A549 (cell line): ENCODE results near the gene SKI. TPM values are rescaled to one million over a fixed set of nuclear protein-coding genes. Genes with fewer than 3 reads are reported as not detected.
"Not testable (repeated sequence)": the region's sequence is repeated elsewhere in the genome, so short reads cannot be mapped to it uniquely, and the experiment has no call there.

Experiments
- ATAC-seq, 2 experiments: fragments of 200-7000 bp in 1 of 2; fragments of >200 bp in 1 of 2; cut with Nextera tagmentation in 1 of 2; cut with Tn5 transposase in 1 of 2; 3 replicates each; pipeline versions ENCODE4 v1.8.0 to v1.9.1; 2018 to 2020; ENCODE audit warnings: mild to moderate bottlenecking in 1 of 2, moderate library complexity in 1 of 2
- CTCF ChIA-PET: fragments of 300-600 bp; sonication (Branson Sonifier 250); formaldehyde crosslinking; extraction: SDS; loops from one replicate; lab custom pipeline; 2021; ENCODE audit warnings: antibody characterized with exemption, inconsistent platforms; lab: Yijun Ruan, JAX
- POLR2A ChIA-PET: fragments of 350-600 bp; formaldehyde crosslinking; extraction: SDS; loops from one replicate; lab custom pipeline; 2021; ENCODE audit warnings: antibody characterized with exemption, inconsistent platforms; lab: Yijun Ruan, JAX
- DNase-seq, 2 experiments: peaks; one replicate each; pipeline versions ENCODE4 v3.0.0 to v3.0.0-alpha.2; 2011 to 2016; ENCODE audit warnings: low read depth in 1 of 2, low spot score in 1 of 2
- FAIRE-seq: peaks from 2 replicates; lab custom pipeline; 2011; peaks lifted over from hg19 to GRCh38; lab: Jason Lieb, UNC
- H3K27ac ChIP-seq, 2 experiments: fragments of >200 bp; sonication (Bioruptor Twin); formaldehyde crosslinking; 3 replicates each; pipeline ENCODE4 v1.5.1; 2016 to 2017
- H3K4me1 ChIP-seq: fragments of >200 bp; sonication (Bioruptor Twin); formaldehyde crosslinking; 3 replicates; pipeline ENCODE4 v1.6.1; 2016
- H3K4me2 ChIP-seq: fragments of >200 bp; sonication (Bioruptor Twin); formaldehyde crosslinking; 3 replicates; pipeline ENCODE4 v1.6.1; 2016
- H3K4me3 ChIP-seq: fragments of >200 bp; sonication (Bioruptor Twin); formaldehyde crosslinking; 3 replicates; pipeline ENCODE4 v1.5.1; 2016
- H3K9me3 ChIP-seq: fragments of >200 bp; sonication (Bioruptor Twin); formaldehyde crosslinking; 3 replicates; pipeline ENCODE4 v1.6.1; 2016
- BCL3 ChIP-seq: fragments of >200 bp; sonication (Bioruptor Twin); formaldehyde crosslinking; IDR thresholded peaks from 3 replicates; pipeline ENCODE4 v1.6.1; 2016
- BHLHE40 ChIP-seq: IDR thresholded peaks from 2 replicates; pipeline ENCODE4 v1.6.1; 2012; ENCODE audit warnings: low read depth, low read length, inconsistent platforms
- CBX8 ChIP-seq: fragments of 200-600 bp; sonication (generic); IDR thresholded peaks from 2 replicates; pipeline ENCODE4 v1.6.1; 2016
- CEBPB ChIP-seq, 2 experiments: fragments of >200 bp in 1 of 2; sonication (Bioruptor Twin) in 1 of 2; formaldehyde crosslinking in 1 of 2; IDR thresholded peaks; 2 replicates each; pipeline ENCODE4 v1.6.1; 2012 to 2016
- CTCF ChIP-seq: fragments of >200 bp; sonication (Bioruptor Twin); formaldehyde crosslinking; IDR thresholded peaks from 3 replicates; pipeline ENCODE4 v1.5.1; 2016
- EHMT2 ChIP-seq: fragments of 200-600 bp; sonication (generic); IDR thresholded peaks from 2 replicates; pipeline ENCODE4 v1.6.1; 2016; ENCODE audit warnings: antibody characterized with exemption, low read depth, mild to moderate bottlenecking, moderate library complexity
- EP300 ChIP-seq, 2 experiments: fragments of >200 bp; sonication (Bioruptor Twin); formaldehyde crosslinking; IDR thresholded peaks; 2 replicates in 1 of 2; 3 replicates in 1 of 2; pipeline ENCODE4 v1.6.1; 2016 to 2017
- JUN ChIP-seq, 2 experiments: fragments of >200 bp; sonication (Bioruptor Twin); formaldehyde crosslinking; IDR thresholded peaks; 2 replicates in 1 of 2; 3 replicates in 1 of 2; pipeline ENCODE4 v1.6.1; 2016 to 2017
- KDM1A ChIP-seq: fragments of 200-600 bp; sonication (generic); IDR thresholded peaks from 2 replicates; pipeline ENCODE4 v1.6.1; 2016; ENCODE audit warnings: low read depth, mild to moderate bottlenecking
- KDM5A ChIP-seq: fragments of 200-600 bp; sonication (generic); IDR thresholded peaks from 2 replicates; pipeline ENCODE4 v1.6.1; 2016; ENCODE audit warnings: antibody characterized with exemption, mild to moderate bottlenecking
- MAFK ChIP-seq: fragments of 450-650 bp; IDR thresholded peaks from 2 replicates; pipeline ENCODE4 v1.6.1; 2014; ENCODE audit not compliant: partially characterized antibody
- MAZ ChIP-seq: fragments of 150-350 bp; IDR thresholded peaks from 2 replicates; pipeline ENCODE4 v1.6.1; 2014; ENCODE audit warnings: antibody characterized with exemption, low read depth, low read length, borderline replicate concordance
- NPAS2 ChIP-seq: fragments of 250-450 bp; sonication (Bioruptor Pico); IDR thresholded peaks from 2 replicates; pipeline ENCODE4 v1.8.0; 2022; ENCODE audit warnings: mild to moderate bottlenecking, moderate library complexity, borderline replicate concordance
- PBX3 ChIP-seq: IDR thresholded peaks from 2 replicates; pipeline ENCODE4 v1.6.1; 2012
- RAD21 ChIP-seq, 2 experiments: fragments of >200 bp in 1 of 2; sonication (Bioruptor Twin) in 1 of 2; formaldehyde crosslinking in 1 of 2; IDR thresholded peaks in 1 of 2; conservative IDR thresholded peaks in 1 of 2; 2 replicates in 1 of 2; 3 replicates in 1 of 2; pipeline ENCODE4 v1.6.1; 2012 to 2018; ENCODE audit warnings: inconsistent platforms in 1 of 2
- RARB ChIP-seq: fragments of 250-450 bp; sonication (Bioruptor Pico); IDR thresholded peaks from 2 replicates; pipeline ENCODE4 v1.8.0; 2021; ENCODE audit warnings: mild to moderate bottlenecking, moderate library complexity
- RCOR1 ChIP-seq: fragments of 150-350 bp; IDR thresholded peaks from 2 replicates; pipeline ENCODE4 v1.6.1; 2014; ENCODE audit warnings: antibody characterized with exemption, low read length, low read depth
- RFX5 ChIP-seq: fragments of 450-650 bp; IDR thresholded peaks from 2 replicates; pipeline ENCODE4 v1.7.1; 2014; ENCODE audit warnings: antibody characterized with exemption, mild to moderate bottlenecking, moderate library complexity
- RNF2 ChIP-seq: fragments of 200-600 bp; sonication (generic); IDR thresholded peaks from 2 replicates; pipeline ENCODE4 v1.6.1; 2016; ENCODE audit warnings: low read depth, mild to moderate bottlenecking, antibody characterized with exemption, moderate library complexity, borderline replicate concordance
- TFCP2L1 ChIP-seq: fragments of 250-450 bp; sonication (Bioruptor Pico); IDR thresholded peaks from 2 replicates; pipeline ENCODE4 v1.5.0; 2021; ENCODE audit warnings: mild to moderate bottlenecking
- ZC3H11A ChIP-seq: fragments of 450-650 bp; IDR thresholded peaks from 2 replicates; pipeline ENCODE4 v1.6.1; 2014; ENCODE audit warnings: antibody characterized with exemption, mild to moderate bottlenecking
- WGBS: methylation state at CpG from one replicate; pipeline ENCODE4 v1.1.6; 2017; ENCODE audit errors: missing lambda C conversion rate; 5-methylcytosine and 5-hydroxymethylcytosine counted together
- polyA plus RNA-seq, 4 experiments: library from polyadenylated mRNA; depleted of rRNA in 3 of 4; stranded (reverse); fragments of >200 nt; fragmentation: RNase III in 1 of 4; extraction: RNeasy Plus Mini Kit Qiagen cat#74134 plus additional on column Dnase treatment in 1 of 4; gene quantifications; 2 replicates in 3 of 4; 3 replicates in 1 of 4; pipeline ENCODE4 v1.2.3, GENCODE V29; 2011 to 2017
- TF ChIP-seq, protein P1 (sequence below): fragments of 200-600 bp; sonication (generic); IDR thresholded peaks from 2 replicates; pipeline ENCODE4 v1.6.1; 2016; ENCODE audit warnings: antibody characterized with exemption, mild to moderate bottlenecking, moderate library complexity

SKI gene
- polyA plus RNA-seq, 2 of the 4 experiments (the other 2 are of a cell fraction), result 2.8 to 12.0 TPM

DNA sequence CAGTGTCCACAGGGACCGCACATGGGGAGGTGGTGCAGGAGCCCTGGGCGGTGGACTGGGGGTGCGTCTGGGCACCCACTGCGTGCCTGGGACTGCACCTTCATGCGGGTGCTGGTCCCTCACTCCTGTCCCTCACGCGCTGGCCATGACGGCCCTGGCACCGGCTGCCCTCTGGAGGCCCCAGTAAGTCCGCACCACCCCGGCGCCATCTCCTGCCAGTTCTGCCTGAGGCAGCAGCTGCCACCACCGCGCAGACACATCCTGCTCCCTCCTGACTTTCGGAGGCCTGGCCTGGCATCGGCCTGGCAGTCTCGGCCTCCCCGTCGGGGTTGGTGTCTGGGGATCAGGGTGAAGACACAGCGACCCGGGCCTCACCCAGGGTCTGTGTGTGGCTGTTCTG, 98.4 kb downstream of the SKI start:
- WGBS, result 82% methylated on average over 8 of the region's 21 CpGs
- no peaks in the 10 kb centered on the region for H3K9me3 ChIP-seq
- DNase-seq (no peak), FAIRE-seq (no peak), ATAC-seq (no peak)
- H3K27ac ChIP-seq, result no peak overlapping the region
- no peak overlapping the region for H3K4me3 ChIP-seq
- no peak overlapping the region for H3K4me2 ChIP-seq
- TF ChIP-seq CEBPB (IDR thresholded peaks at IDR 0.05) (no peak), NPAS2 (CRISPR knock-in tag) (no peak), MAFK (no peak), JUN (IDR thresholded peaks at IDR 0.05) (no peak)
- ChIA-PET POLR2A (no interaction called here), CTCF (no interaction called here)
- H3K4me1 ChIP-seq, result no peaks in the 10 kb centered on the region

GRCh38 chr1:2327162-2327561, 99.0 kb downstream of the SKI start:
- DNase-seq, ATAC-seq, H3K9me3 ChIP-seq, H3K4me1 ChIP-seq, H3K4me3 ChIP-seq, FAIRE-seq, H3K27ac ChIP-seq, H3K4me2 ChIP-seq, POLR2A ChIA-PET: not testable (repeated sequence)
- CTCF ChIA-PET, result interaction anchor here (0.9 kb wide), 1 partner anchor 11 kb away, joined by 3 read pairs; no protein-coding TSS in a partner anchor
- WGBS, result 93% methylated on average over 2 of the region's 2 CpGs

- CTCF ChIA-PET, result interaction anchor here (0.9 to 1.2 kb wide), 3 partner anchors 12 to 133 kb away, joined by 3 to 4 read pairs (median 3); partner anchors contain the start of gene FAAP20
- no peak for TF ChIP-seq CTCF
- TF ChIP-seq KDM1A, result no peak
- no peak for TF ChIP-seq RAD21 (conservative IDR thresholded peaks at IDR 0.05 in 1 of 2, IDR thresholded peaks at IDR 0.05 in 1 of 2)
- TF ChIP-seq BCL3, result no peak
- no peak for TF ChIP-seq KDM5A
- no peak for TF ChIP-seq MAFK
- TF ChIP-seq PBX3, result no peak
- TF ChIP-seq RFX5, result no peak
- TF ChIP-seq TFCP2L1 (CRISPR knock-in tag), result no peak
- no peak for TF ChIP-seq EP300 (IDR thresholded peaks at IDR 0.05)
- no peak for TF ChIP-seq RNF2
- no peak for TF ChIP-seq RARB
- TF ChIP-seq MAZ, result no peak
- no peak for TF ChIP-seq CBX8
- TF ChIP-seq BHLHE40, result no peak
- TF ChIP-seq ZC3H11A, result no peak
- TF ChIP-seq RCOR1, result no peak
- TF ChIP-seq, protein P1, sequence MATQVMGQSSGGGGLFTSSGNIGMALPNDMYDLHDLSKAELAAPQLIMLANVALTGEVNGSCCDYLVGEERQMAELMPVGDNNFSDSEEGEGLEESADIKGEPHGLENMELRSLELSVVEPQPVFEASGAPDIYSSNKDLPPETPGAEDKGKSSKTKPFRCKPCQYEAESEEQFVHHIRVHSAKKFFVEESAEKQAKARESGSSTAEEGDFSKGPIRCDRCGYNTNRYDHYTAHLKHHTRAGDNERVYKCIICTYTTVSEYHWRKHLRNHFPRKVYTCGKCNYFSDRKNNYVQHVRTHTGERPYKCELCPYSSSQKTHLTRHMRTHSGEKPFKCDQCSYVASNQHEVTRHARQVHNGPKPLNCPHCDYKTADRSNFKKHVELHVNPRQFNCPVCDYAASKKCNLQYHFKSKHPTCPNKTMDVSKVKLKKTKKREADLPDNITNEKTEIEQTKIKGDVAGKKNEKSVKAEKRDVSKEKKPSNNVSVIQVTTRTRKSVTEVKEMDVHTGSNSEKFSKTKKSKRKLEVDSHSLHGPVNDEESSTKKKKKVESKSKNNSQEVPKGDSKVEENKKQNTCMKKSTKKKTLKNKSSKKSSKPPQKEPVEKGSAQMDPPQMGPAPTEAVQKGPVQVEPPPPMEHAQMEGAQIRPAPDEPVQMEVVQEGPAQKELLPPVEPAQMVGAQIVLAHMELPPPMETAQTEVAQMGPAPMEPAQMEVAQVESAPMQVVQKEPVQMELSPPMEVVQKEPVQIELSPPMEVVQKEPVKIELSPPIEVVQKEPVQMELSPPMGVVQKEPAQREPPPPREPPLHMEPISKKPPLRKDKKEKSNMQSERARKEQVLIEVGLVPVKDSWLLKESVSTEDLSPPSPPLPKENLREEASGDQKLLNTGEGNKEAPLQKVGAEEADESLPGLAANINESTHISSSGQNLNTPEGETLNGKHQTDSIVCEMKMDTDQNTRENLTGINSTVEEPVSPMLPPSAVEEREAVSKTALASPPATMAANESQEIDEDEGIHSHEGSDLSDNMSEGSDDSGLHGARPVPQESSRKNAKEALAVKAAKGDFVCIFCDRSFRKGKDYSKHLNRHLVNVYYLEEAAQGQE, result no peak
- TF ChIP-seq EHMT2, result no peak
- FAIRE-seq (no peak), DNase-seq (no peak), ATAC-seq (no peak)
- POLR2A ChIA-PET, result no interaction called here
- H3K4me3 ChIP-seq, result no peak overlapping the region
- no peak overlapping the region for H3K4me2 ChIP-seq
- no peaks in the 10 kb centered on the region for H3K9me3 ChIP-seq
- no peak overlapping the region for H3K27ac ChIP-seq
- H3K4me1 ChIP-seq, result no peaks in the 10 kb centered on the region
- WGBS, result 85% methylated on average over 6 of the region's 22 CpGs
Observed at GRCh38 chr1:2327841-2328240, 99.7 kb downstream of the SKI start.
